G401 (cell line): ENCODE results near the gene SLC25A11. TPM values are rescaled to one million over a fixed set of nuclear protein-coding genes. Genes with fewer than 3 reads are reported as not detected.
A peak's percentile ranks its signal among the peaks of the same experiment; 100 is the strongest.

Experiments
- DNase-seq: peaks from one replicate; pipeline ENCODE4 v3.0.0-alpha.2; 2015; ENCODE audit warnings: low spot score
- in situ Hi-C: cut with HindIII; loops from 2 replicates; pipeline ENCODE4 v1.10.0; 2016; ENCODE audit warnings: low sequenced_read_pairs, mixed read lengths
- total RNA-seq: library from RNA; depleted of rRNA; stranded (reverse); fragments of >200 nt; shearing (Covaris generic); gene quantifications from 2 replicates; pipeline ENCODE4 v1.2.3, GENCODE V29; 2014

Gene SLC25A11
- total RNA-seq, 1 experiment from 2014 or later = 111 TPM

DNA sequence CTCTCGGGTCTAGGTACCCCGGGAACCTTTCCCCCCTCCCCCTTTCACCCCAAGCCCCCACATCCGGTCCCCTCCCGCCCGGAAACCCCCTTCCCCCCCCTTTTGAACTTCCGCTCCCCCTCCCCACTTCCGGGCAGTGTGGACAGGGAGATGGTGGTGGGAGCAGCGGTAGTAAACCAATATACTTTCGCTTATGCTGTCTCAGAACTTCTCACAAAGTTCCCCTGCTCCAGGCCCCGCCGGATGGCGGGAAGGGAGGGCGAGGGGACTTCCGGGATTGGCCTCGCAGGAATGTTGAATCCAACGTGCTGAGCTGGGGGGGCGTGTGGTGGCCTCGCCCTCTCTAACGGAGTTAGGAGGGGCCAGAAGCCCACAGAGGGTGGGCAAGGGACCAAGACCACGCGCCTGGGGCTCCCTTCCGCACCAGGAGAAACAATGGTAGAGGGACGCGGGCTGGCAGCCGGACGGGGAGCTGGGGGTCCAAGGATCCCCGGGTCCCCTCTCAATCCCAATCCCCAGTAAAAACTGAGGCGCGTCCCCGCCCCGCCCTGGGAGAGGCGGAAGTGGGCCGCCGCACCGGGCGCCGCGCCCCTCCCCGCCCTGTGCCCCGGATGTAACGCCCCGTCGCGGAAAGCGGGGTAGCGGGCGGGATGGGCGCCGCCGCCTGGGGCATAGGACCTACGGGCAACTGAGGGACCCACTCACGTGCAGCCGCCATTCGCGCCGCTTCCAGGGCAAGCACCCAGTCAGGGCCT, 7.7 kb upstream of the SLC25A11 start:
- DNase-seq = peak; percentile 27
- in situ Hi-C loops = no loop called here

DNA sequence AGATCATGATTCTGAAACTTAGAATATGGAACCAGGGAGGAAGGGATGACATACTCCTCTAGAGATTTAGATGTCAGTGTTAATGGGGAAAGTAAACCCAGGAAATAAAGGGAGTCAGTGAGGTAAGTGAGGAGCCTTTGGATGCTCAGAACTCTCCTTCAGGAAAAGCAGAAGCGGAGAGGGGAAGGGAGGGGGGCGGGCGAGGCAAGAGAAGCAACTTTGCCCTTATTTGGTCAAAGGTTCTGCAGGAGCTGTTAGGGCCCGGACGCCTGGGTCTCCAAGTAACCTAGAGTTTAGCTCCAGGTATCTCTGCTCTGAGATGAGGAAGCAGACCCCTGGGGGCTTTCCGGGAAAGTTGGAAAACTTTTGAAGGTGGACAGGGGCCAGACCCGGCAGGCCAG, 7.2 kb upstream of the SLC25A11 start:
- no peak for DNase-seq
- in situ Hi-C loops = no loop called here

DNA sequence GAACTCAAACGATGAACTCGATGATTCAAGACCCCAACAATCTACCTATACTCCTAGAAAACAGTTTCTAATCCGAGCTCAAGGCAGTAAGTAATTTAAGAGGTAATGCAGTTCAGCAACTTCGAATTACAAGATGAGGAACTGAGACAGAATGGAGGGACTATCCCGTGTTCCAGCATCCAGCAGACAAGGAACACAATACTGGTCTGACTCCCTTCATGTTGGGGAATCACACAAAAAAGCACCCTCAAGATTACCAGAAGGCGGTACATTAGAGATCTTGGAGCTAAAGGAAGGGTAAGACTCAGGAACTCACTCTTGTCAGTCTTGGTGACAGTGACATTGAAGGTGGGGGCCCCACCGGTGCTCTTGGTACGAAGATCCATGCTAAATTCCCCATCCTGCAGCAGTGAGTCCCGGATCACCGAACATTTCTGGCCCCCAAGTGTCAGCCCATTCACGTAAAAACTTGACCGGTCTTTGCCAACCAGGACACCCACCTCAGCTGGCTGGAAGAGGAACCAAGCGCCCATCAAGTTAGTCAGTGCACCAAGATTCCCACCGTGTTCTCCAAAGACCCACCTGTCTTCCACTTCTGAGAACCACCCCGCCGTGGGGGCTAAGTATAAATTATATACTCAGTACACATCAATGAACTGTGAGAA, 6.6 kb upstream of the SLC25A11 start:
- in situ Hi-C loops = no loop called here
- no peak for DNase-seq

DNA sequence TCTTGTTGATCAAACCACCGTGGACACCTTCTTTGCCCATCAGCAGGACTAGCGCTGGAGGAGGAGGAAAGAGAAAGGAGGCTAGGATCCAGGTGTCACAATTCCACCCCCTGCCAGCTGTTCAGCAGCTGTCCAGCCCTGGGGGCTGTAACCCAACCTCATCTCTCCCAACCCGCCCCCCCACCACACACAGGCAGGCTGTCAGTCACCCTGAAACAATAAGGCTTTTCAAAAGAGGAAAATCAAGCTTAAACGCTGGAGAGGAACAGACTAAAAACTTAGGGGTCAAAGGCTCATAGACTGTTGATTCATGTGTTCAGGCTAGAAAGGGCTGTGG, 6.1 kb upstream of the SLC25A11 start:
- in situ Hi-C loops = no loop called here
- DNase-seq = no peak

DNA sequence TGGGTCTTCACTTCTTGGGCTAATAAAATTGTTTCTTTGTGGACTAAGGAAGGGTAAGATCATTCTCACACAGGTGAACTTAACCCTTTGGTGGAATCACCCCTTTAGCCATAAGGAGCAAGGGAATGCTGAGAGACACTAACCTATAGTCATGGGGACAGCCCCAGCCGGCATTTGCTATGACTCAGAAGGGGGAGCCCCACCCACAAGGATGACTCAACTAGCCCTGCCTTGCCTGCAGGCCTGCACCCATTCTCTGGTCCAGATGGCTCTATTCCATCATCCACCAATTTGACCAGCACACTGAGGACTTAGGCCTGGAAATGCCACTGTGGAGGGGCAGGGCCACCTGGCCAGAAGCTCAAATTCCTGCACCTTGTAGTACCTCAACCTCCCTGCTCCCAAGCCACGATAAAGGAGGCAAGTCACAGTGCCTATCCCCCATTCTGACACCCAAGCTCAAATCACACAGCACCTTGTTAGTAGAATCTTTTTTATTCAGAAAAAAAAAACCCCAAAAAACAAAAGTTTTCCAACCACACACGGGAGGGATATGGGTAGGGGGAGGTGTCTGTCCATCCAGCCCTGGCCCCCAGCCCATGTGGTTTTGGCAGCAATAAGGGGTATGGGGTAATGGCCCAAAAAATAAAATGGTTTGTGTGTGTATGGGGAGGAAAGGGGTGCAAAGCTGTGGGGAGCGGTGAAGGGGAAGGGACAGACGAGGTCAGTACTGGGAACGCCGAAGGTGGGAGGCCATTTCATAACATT, 5.5 kb upstream of the SLC25A11 start:
- in situ Hi-C loops = no loop called here
- peak; percentile 23 for DNase-seq

DNA sequence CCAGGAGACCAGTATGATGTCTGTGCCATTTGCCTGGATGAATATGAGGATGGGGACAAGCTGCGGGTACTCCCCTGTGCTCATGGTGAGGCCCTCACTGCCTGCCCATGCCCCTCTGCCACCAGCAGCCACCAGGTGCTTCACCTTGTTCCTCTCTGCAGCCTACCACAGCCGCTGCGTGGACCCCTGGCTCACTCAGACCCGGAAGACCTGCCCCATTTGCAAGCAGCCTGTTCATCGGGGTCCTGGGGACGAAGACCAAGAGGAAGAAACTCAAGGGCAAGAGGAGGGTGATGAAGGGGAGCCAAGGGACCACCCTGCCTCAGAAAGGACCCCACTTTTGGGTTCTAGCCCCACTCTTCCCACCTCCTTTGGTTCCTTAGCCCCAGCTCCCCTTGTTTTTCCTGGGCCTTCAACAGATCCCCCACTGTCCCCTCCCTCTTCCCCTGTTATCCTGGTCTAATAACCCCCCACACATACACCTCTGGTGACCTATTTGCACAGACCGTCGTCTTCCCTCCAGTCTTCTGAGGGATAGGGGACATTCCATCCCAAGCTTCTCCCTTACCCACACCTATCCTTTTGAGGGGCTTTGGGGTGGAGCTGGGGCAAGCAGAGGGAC, 4.8 kb upstream of the SLC25A11 start:
- in situ Hi-C loops = no loop called here

DNA sequence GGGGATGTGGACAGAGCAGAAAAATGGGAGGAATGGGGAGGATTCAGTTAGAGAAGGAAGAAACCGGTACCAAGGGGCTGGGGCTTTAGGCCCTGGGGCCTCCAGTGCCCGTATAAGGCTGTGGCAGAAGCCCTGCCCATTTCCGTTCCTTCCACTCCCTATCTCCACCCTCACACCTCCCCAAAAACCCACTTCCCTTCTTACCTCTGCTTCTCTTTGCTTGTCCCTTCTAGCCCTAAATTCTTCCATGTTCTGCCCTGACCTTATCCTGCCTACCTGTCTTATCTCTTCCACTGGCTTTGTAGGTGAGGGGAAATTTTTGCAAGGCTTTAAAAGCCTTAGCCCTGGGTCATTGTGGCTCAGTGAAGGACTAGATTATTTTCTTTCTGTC, 4.3 kb upstream of the SLC25A11 start:
- in situ Hi-C loops = no loop called here
- DNase-seq = no peak

More for the DNA sequence above, 4.8 kb upstream of the SLC25A11 start:
- no peak for DNase-seq

DNA sequence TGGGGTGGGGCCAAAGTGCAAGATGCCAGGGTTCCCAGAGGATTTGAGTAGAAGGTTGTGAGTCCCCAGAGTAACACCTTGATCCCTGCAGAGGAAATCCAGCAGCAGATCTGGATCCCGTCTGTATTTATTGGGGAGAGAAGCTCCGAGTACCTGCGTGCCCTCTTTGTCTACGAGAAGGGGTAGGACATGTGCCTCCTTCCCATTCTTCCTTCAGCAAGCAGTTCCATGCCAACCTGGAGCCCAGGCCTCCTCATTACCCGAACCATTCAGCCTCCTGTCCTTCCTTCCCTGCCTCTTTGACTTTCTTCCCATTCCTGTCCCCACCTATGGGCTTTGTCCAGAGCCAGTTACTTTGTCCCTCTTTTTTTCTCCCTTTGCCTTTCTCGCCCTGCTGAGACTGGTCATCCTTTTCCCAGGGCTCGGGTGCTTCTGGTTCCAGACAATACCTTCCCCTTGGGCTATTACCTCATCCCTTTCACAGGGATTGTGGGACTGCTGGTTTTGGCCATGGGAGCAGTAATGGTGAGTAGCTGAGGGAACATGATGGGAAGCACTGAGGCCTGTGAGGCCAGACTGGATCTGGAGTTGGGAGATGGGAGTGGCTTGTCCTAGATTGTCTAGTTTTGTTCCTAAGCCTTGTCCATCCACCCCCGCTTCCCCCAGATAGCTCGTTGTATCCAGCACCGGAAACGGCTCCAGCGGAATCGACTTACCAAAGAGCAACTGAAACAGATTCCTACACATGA, 3.1 kb upstream of the SLC25A11 start:
- no peak for DNase-seq
- in situ Hi-C loops = no loop called here

DNA sequence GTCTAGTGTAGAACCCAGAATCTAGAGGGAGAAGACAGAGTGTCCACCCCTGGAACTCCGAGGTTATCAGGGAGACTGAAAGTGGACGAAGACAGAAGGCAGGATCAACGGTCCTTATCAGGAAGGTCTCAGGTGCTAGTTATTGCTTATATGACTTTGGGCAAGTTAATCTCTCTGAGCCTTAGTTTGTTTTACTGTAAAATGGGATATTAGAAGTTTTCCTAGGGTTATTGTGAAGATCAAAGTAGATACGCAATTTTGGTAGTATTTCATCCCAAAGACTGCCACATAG, 1.4 kb upstream of the SLC25A11 start:
- no peak for DNase-seq
- in situ Hi-C loops = no loop called here

DNA sequence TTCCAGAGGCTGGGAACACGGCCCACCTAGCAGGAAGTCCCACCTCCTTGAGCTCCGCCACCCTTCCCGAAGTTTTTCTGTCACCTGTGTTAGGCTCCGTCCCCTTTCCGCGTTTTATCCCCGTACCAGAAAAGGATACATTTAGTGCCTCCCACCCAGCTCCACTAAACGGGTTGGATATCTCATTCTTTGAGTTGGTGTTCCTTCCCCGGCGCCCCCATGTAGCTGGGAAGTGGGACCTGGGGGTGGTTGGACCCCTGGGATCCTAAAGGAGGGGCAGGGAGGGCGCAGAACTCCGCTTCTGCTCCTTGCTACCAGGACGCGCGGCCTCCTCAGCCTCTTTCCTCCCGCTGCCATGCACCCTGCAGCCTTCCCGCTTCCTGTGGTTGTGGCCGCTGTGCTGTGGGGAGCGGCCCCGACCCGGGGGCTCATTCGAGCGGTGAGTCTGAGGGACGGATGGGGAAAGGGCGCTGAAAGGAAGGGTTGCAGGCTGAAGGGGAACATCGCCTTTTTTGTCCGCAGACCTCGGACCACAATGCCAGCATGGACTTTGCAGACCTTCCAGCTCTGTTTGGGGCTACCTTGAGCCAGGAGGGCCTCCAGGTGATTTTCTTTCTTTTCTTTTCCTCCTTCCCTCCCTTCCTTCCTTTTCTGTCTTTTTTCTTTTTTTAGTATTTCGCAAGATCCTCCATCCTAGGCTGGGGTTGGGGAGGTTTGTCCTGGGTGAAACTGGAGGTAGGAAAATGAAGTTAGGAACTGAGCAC, 891 bp upstream of the SLC25A11 start:
- no peak for DNase-seq
- in situ Hi-C loops = no loop called here

DNA sequence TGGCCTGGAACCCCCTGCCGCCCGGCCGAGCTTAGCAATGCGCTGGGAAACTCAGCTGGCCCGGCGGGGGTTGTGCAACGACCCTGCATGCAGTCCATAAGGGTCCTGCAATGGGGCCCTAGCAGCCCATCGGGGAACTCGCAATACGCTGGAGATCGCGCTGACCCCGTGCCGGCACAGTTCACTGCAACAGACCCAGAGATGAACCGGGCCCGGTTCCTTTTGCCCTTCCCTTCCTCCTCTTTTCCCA, 375 bp downstream of the SLC25A11 start:
- DNase-seq = no peak
- in situ Hi-C loops = no loop called here

DNA sequence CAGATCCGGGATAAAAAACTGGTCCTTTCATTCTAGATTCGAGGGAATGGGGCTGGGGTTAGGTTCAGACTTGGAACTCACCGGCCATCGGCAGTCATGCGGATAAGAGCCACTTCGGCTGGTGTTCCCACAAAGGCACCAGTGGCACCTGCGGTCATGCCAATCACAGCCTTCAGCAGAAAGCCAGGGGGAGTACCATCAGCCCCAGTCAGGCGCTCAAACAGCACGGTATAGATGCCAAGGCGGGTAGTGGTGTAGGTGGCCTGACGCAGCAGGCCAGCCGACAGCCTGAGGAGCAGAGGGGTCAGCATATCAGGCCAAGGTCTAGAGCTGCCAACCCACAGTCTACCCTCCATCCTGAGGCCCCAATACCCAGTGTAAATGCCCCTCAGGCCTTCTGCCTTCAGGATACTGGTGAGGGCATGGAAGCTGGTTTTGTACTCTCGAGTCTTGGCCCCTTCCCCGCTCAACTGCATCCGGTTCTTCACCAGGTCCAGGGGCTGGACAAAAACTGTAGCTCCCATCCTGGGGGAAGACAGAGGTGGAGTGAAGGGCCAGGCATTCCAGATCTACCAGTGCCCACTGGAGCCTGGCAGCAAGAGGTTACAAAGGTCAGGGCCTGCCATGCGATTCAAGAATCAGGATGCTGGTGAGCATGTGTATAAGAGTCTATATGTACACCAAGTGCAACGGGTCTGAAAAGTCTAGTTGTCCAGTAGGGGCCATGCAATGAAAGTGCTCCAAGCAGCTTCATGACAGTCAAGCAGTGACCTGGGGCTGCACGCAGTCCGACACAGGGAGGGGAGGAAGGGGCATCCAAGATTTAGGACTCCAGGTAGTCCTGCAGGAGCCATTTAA, 929 bp downstream of the SLC25A11 start:
- in situ Hi-C loops = no loop called here
- DNase-seq = peak; percentile 19

DNA sequence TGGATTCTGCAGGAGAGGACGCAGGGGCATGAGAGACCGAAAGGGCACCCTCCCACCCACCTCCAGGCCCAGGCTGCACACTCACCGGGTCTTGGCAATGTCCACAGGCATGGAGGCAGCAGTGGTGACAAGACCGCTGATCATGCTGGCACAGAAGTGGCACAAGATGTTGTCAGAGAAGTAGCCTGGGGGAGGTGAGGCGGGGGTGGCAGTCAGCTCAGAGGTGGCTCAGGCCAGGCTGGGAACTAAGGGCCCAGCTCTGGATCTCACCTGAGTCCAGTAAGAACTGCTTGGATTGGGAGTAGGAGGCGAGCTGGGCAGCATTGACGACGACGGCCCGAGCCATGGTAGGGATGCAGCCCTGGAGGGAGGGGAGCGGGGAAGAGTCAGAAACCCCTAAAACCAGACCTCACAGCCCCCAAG, 1.8 kb downstream of the SLC25A11 start:
- in situ Hi-C loops = no loop called here

DNA sequence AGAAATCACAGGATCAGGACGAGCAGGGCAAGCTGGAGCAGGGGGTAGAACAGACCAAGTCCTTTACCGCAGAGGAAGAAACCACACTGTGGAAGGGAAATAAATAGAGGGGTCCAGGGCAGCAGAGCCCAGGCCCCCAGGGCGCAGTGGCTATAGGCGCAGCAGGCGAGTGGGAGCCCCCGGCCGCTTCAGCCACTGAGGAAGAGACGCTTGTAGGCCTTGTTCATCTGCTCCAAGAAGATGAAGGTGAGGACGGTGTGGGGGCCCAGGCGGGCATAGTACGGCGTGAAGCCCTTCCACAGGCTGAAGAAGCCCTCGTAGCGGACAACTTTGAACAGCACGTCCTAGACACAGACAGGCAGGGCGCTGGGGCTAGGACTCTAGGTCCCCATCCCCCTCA, 2.3 kb downstream of the SLC25A11 start:
- in situ Hi-C loops = no loop called here
- no peak for DNase-seq

More for the DNA sequence above, 1.8 kb downstream of the SLC25A11 start:
- DNase-seq = no peak

DNA sequence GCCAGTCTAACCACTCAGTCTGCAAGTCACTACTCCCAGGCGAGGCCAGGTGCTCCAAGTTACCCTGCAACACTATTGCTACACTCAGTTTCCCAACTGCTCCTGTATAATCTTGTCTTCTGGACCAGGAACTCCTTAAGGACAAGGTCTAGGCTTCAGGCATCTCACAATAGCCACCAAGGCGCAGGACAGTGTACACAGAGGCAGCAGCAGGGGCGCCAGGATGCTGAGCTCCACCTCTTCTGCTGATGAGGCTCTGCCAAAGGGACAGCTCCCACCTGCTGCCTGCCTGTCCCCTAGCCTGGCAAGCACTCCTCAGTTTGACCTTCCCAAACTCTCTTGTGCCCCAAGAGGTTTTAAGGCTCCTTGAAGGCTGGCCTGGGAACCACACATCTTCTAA, 3.4 kb downstream of the SLC25A11 start:
- in situ Hi-C loops = no loop called here
- DNase-seq = no peak

DNA sequence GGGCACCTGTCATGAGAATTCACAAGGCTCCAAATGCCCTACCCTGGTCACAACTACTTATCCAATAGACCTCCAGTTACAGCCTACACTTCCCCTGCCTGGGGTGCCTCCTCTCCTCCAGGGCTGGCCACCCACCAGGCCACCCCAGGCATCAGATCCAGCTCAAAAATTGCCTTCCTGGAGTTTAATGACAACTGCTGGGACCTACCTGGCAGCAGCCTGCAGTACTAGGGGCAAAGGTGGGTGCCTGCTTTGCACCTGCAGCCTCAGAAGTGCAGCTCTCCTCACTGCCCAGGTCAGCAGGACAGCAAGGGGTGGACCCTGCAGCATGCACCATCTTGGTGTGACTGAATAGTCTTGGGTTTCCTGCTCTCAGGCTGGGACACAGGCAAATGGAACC, 4.2 kb downstream of the SLC25A11 start:
- DNase-seq = no peak
- in situ Hi-C loops = no loop called here

DNA sequence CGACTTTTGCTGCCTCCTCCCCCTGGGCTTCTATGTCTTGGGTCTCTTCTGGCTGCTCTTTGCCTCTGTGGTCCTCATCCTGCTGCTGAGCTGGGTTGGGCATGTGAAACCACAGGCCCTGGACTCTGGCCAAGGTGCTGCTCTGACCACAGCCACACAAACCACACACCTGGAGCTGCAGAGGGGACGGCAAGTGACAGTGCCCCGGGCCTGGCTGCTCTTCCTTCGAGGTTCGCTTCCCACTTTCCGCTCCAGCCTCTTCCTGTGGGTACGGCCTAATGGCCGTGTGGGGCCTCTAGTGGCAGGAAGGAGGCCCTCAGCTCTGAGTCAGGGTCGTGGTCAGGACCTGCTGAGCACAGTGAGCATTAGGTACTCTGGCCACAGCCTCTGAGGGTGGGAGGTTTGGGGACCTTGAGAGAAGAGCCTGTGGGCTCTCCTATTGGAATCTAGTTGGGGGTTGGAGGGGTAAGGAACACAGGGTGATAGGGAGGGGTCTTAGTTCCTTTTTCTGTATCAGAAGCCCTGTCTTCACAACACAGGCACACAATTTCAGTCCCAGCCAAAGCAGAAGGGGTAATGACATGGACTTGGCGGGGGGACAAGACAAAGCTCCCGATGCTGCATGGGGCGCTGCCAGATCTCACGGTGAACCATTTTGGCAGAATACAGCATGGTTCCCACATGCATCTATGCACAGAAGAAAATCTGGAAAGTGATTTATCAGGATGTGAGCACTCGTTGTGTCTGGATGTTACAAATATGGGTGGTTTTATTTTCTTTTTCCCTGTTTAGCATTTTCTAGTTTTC, 5.5 kb downstream of the SLC25A11 start:
- in situ Hi-C loops = no loop called here
- peak; percentile 64 for DNase-seq
